Measurements from ENCODE around the gene SPECC1. TPM values are rescaled to one million over a fixed set of nuclear protein-coding genes. Genes with fewer than 3 reads are reported as not detected.
A peak's percentile ranks its signal among the peaks of the same experiment; 100 is the strongest.
"Not testable (repeated sequence)": the region's sequence is repeated elsewhere in the genome, so short reads cannot be mapped to it uniquely, and the experiment has no call there.

SPECC1 gene
- total RNA-seq, 1 donor from 2014 or later: 35.6 TPM

DNA sequence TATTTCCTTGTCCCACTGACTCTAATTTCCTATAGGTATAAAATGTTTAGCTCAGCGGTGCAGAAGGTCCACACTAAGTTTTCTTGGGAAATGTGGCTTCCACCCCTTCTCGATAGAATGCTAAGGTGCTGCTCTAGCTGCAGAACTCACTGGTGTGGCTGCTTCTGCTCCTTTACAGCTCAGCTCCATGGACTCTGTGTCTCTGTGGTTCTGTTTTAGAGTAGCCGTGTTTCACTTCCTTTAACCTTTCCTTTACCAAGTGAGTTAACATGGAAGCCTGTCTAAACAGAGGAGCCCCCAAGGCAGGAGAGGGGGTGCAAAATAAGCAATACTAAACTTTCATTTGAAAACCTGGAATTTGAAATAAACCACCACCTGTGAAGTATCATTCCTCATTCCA lies 65.3 kb downstream of the SPECC1 start:
- TF ChIP-seq CTCF (IDR thresholded peaks at IDR 0.05; ENCODE audit: unreplicated experiment): no peak
- no peaks in the 10 kb centered on the region for H3K27me3 Mint-ChIP-seq (ENCODE audit: low read depth)
- no peaks in the 10 kb centered on the region for H3K36me3 Mint-ChIP-seq
- peaks cover 13% of the 10 kb centered on the region for H3K4me1 Mint-ChIP-seq
- no peak for DNase-seq (ENCODE audit: low spot score in 2 of 2, unreplicated experiment in 2 of 2)
- no peak overlapping the region for H3K27ac Mint-ChIP-seq
- H3K9me3 Mint-ChIP-seq: no peaks in the 10 kb centered on the region
- no peak overlapping the region for H3K4me3 Mint-ChIP-seq

- not testable (repeated sequence) for H3K9me3 Mint-ChIP-seq; H3K36me3 Mint-ChIP-seq; H3K4me3 Mint-ChIP-seq; H3K27me3 Mint-ChIP-seq (ENCODE audit: low read depth); DNase-seq (ENCODE audit: low spot score in 2 of 2, unreplicated experiment in 2 of 2); H3K27ac Mint-ChIP-seq
- peaks cover 13% of the 10 kb centered on the region for H3K4me1 Mint-ChIP-seq
These were observed 67.0 kb downstream of the SPECC1 start for GRCh38 chr17:20076137-20076536.

- H3K27me3 Mint-ChIP-seq (ENCODE audit: low read depth): peaks cover 10% of the 10 kb centered on the region
- H3K36me3 Mint-ChIP-seq: no peaks in the 10 kb centered on the region
- DNase-seq (ENCODE audit: low spot score in 2 of 2, unreplicated experiment in 2 of 2): no peak
- H3K27ac Mint-ChIP-seq: no peak overlapping the region
- peaks cover 12% of the 10 kb centered on the region for H3K4me1 Mint-ChIP-seq
- H3K9me3 Mint-ChIP-seq: no peaks in the 10 kb centered on the region
- no peak for TF ChIP-seq CTCF (IDR thresholded peaks at IDR 0.05; ENCODE audit: unreplicated experiment)
- H3K4me3 Mint-ChIP-seq: no peak overlapping the region
These were observed 69.0 kb downstream of the SPECC1 start for GRCh38 chr17:20077978-20078685.

DNA sequence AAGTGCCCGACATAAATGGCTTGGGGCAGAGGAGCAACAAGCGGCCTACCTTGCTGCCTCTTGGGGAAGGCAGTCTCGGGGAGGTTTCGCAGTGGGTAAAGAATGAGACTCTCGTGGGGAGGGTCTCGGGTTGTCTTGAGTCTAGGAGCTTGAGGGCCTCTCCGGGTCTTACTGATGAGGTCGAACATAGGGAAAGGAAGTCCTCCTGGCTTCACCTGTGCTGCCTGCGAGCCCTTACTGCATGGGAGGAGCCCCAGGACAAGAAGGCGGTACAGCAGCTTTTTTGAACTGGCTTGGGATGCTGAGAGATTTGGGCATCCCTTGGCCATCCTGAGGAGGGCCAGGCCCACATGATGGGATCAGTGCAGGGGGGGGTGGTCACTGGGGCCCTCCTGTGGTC lies 71.4 kb downstream of the SPECC1 start:
- TF ChIP-seq CTCF (IDR thresholded peaks at IDR 0.05; ENCODE audit: unreplicated experiment): no peak
- DNase-seq (ENCODE audit: low spot score in 2 of 2, unreplicated experiment in 2 of 2): peak in 1 of 2 experiments; percentile 17
- H3K36me3 Mint-ChIP-seq: no peaks in the 10 kb centered on the region
- H3K27me3 Mint-ChIP-seq (ENCODE audit: low read depth): peaks cover 10% of the 10 kb centered on the region
- peaks cover 2% of the 10 kb centered on the region for H3K4me1 Mint-ChIP-seq
- peaks cover 4% of the 10 kb centered on the region for H3K9me3 Mint-ChIP-seq
- no peak overlapping the region for H3K4me3 Mint-ChIP-seq
- H3K27ac Mint-ChIP-seq: no peak overlapping the region

GRCh38 chr17:20083156-20083859 lies 74.1 kb downstream of the SPECC1 start:
- H3K27ac Mint-ChIP-seq: no peak overlapping the region
- peaks cover 5% of the 10 kb centered on the region for H3K4me1 Mint-ChIP-seq
- H3K27me3 Mint-ChIP-seq (ENCODE audit: low read depth): peaks cover 10% of the 10 kb centered on the region
- peaks cover 4% of the 10 kb centered on the region for H3K9me3 Mint-ChIP-seq
- no peak for DNase-seq (ENCODE audit: low spot score in 2 of 2, unreplicated experiment in 2 of 2)
- no peak overlapping the region for H3K4me3 Mint-ChIP-seq
- H3K36me3 Mint-ChIP-seq: no peaks in the 10 kb centered on the region
- no peak for TF ChIP-seq CTCF (IDR thresholded peaks at IDR 0.05; ENCODE audit: unreplicated experiment)

- H3K27me3 Mint-ChIP-seq (ENCODE audit: low read depth): peaks cover 10% of the 10 kb centered on the region
- no peak for DNase-seq (ENCODE audit: low spot score in 2 of 2, unreplicated experiment in 2 of 2)
- no peak for TF ChIP-seq CTCF (IDR thresholded peaks at IDR 0.05; ENCODE audit: unreplicated experiment)
These were observed 75.6 kb downstream of the SPECC1 start for GRCh38 chr17:20084621-20085282.

More at GRCh38 chr17:20084621-20085282, 75.6 kb downstream of the SPECC1 start:
- Mint-ChIP-seq H3K9me3 (peaks cover 4% of the 10 kb centered on the region), H3K36me3 (no peaks in the 10 kb centered on the region), H3K27ac (no peak overlapping the region), H3K4me1 (peaks cover 5% of the 10 kb centered on the region), H3K4me3 (no peak overlapping the region)

All from mesothelial cell of epicardium (in vitro differentiated cells).